HS-5 (cell line): ENCODE measurements around the gene SLC1A7.

Source experiments
- DNase-seq: peaks from one replicate; pipeline ENCODE4 v3.0.0-alpha.2; 2012; ENCODE audit warnings: low read depth

SLC1A7 gene

DNA sequence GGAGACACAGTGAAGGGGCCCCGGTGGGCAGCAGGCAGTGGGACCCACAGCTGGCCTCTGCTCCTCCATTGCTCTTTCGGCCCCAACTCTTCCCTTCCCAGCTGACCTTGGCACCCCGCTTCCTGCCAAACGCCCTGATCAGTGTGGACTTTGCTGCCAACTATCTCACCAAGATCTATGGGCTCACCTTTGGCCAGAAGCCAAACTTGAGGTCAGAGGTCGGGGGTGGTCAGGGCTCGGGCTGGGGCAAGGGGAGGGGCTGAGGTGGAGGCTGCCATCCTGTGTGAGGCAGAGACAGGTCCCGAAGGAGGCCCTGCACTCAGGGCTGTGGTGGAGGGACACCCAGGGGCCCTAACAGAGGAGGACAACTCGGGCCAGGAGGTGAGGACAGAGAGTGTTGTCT lies 66.7 kb downstream of the SLC1A7 start:
- no peak for DNase-seq

DNA sequence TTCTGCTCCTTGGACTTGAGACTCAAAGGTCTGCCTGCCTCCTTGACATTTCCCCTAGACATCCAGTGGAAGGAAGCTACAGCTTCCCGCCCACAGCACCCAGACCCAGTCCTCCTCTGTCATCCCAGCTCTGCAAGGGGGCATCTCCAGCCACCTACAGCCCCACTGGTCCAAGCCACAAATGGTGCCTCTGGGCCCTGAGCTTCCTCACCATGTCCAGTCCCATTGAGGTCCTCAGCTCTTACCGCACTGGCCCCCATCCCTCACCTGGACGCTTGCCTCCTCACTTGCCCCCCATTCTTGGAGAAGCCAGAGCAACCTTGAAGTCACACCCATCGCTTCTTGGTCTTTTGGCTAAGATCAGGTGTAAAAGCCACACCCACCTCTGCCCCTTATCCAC lies 67.2 kb downstream of the SLC1A7 start:
- DNase-seq: no peak

DNA sequence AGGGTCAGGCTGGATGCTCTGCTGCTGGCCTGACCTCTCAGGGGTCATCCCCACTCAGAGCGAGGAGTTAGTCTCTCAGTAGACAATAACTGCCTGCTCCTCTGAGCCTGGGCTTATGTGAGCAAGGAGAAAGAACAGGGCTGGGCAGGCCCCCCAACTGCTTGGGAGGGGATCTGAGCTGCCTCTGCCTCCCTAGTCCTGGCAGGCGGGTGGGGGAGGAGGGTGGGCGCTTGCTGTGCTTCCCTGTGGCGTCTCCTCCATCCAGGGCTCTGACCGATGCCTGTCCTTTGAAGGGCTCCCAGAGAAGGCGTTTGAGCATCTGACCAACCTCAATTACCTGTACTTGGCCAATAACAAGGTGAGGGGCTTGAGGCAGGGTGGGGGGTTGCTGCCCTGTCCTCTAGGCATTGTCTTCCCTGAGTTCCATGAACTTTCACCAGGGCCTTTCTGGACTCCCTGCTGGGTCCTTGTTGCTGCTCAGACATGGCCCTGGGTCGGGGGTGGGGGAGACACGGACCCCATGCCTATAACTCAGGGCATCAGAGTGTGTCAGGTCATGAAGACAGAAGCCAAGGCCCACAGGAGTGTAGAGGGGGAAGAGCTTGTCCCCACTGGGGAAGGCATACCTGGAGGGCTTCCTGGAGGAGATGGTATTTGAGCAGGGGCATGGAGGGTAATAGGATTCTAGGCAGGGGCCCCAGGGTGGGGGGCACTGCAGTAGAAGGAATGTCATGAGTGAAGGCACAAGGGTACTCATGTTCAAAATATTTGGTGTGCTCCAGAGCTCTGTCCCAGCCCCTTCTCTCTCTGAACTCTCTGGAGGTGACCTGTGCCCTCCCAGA lies 67.9 kb downstream of the SLC1A7 start:
- no peak for DNase-seq

DNA sequence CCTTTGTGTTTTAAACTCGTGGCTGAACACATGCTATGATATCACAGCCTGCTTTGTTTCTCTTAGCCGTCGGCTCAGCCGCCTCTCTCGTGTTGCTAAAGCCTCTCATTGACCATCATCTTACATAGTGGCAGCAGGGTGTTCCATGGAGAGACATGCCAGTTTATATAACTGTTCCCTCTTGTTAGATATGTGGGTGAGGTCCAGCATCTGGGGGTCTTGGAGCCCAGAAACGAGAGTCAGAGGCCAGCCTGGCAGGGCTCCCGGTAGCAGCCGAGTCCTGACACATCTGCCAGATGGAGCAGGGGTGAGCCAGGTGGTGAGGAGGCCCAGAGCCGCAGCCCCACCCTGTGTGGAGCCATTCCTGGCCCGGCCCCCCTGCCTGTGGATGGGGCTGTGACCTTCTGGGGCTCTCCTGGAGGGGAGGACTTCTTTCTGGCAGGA lies 68.5 kb downstream of the SLC1A7 start:
- DNase-seq: no peak

DNA sequence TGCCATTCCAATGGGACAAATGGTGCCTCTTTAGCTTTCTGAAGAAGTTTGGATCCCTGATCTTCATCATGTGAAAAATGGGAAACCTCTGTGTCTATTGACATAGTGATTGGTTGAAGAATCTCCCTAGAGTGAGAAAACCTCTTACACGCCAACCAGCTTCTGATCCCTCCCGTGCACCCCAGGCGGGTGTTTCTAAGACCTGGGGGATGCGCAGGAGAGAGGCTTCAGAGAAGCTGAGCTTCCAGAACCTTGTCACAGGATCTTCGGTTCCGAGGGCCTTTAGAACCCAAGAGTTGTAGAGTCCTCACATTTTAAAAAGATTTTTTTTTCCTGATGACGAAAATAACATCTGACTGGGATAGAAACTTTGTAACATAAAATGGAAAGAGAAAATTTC lies 69.2 kb downstream of the SLC1A7 start:
- DNase-seq: no peak

DNA sequence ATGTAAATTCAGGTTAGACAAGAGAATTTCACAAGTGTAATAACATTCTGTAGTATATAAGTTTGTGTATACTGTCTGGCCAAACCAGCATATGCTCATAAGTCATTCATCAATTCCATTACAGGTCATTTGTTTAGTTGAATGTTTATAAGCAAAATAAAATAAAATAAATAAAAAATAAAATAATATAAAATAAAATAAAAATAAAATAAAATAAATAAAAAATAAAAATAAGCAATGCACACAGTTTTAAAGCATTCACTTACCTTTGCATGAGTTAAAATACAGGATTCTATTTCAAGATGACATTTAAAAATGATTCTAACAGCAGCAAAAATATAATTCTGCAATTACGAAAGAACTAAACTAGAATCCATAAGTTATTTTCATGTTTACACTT lies 70.5 kb downstream of the SLC1A7 start:
- DNase-seq: no peak

DNA sequence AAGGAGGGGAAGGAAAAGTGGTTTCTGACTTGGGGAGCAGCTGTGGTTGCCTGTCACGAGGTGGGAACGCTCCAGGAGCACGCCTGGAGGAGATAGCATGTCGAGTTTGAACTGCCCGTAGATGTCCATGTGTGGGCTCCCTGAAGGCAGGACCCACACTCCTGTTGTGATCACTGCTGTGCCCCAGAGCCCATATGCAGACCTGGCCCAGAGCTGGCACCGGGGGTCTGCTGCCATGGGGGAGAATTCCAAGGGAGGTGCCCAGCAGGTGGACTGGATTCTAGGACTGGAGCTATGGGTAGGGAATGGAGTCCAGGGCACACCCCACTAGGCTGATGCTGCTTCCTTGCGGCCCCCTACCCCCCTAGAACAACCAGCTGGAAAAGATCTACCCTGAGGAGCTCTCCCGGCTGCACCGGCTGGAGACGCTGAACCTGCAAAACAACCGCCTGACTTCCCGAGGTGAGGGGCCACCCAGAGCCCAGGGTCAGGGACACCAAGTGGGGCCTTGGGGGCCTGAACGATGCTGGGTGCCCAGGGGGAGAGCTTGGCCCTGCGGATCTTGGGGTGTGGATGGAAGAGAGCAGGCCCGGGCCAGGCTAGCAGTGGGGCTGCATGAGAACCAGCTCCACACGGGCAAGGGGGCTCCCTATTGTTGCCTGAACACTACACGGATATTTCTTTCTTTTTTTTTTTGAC lies 71.1 kb downstream of the SLC1A7 start:
- no peak for DNase-seq

DNA sequence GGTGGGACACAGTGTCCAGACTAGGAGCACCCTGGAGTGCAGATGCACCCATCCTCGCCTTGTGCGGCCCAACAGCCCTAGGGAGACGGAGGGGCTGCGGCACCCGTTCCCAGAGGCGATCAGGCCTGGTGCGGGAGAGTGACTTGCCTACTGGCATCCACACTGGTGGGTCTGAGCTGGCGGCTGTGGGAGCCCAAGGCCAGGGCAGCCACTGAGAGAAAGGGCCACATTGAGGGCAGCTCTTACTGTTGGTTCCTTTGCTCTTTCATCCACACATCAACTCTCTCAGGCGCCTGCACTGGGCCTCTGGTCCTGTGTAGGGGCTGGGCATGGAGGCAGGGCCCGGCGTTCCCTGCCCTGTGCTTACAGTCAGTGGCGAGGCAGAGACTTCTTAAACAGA lies 71.8 kb downstream of the SLC1A7 start:
- DNase-seq: no peak

DNA sequence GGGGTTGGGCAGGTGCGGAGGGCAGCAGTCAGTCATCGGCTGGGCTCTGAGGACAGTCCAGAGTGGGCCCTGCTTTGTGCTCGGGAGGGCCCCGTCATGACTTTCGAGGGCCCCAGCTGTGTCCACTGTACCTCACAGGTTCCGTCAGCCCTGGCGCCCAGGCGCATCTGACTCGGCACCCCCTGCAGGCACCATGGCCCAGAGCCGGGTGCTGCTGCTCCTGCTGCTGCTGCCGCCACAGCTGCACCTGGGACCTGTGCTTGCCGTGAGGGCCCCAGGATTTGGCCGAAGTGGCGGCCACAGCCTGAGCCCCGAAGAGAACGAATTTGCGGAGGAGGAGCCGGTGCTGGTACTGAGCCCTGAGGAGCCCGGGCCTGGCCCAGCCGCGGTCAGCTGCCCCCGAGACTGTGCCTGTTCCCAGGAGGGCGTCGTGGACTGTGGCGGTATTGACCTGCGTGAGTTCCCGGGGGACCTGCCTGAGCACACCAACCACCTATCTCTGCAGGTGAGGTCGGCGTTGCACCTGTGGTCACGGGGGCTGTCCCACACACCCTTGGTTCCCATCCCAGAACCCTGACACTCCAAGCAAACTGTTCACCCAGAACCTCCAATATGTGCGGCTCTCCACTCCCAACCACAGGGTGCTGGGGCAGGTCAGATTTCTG lies 72.6 kb downstream of the SLC1A7 start:
- no peak for DNase-seq

DNA sequence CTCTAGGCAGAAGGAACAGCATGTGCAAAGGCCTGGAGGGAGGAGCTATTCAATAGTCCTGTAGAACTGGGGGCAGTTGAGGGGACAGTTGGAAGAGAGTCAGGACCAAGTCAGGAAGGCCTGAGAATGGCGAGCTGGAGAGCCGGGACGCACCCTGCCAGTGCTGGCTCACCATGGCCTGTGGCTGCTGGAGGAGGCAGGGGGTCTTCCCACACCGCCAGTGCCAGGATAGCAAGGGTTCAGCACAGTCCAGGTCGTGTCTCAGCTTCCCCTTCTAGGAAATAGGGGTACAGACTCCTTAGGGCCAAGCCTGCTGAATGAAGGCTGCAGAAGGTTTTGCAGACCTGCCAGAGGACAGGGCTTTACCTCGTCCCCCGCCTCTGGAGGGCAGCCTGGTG lies 73.2 kb downstream of the SLC1A7 start:
- no peak for DNase-seq

DNA sequence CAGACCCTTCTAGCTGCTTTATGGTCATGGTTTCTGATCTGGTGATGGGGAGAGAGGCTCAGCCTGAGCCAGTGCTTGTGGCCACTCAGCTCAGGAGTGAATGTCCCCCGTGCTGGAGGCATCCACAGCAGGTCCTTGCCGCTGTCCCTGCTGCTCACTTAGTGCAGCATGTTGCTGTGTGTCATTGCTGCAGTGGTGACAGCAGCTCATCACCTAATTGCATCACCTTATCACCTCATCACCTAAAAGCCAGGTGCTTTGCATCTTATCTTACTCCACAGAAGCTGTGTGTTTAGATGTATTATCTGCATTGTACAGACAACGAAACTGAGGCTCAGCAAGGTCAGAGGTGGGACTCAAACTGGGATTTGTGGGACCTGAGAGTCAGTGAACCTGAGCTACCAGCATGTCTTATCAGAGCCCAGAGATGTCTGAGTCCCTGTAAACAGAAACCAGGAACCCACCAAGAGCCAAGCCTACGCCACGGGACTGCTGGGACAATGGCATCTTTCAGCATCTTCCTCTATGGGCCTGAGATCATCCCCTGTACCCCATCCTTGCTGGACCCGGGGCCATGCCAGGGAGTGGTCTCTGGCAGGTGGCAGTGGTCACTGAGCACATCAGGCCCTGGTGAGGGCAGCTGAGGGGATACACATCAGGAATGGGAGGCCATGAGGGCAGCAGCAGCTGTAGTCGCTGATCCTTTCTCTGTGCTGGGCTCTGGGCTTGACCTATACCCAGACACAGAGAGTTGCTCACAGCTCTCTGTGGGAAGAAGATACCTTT lies 73.9 kb downstream of the SLC1A7 start:
- no peak for DNase-seq

DNA sequence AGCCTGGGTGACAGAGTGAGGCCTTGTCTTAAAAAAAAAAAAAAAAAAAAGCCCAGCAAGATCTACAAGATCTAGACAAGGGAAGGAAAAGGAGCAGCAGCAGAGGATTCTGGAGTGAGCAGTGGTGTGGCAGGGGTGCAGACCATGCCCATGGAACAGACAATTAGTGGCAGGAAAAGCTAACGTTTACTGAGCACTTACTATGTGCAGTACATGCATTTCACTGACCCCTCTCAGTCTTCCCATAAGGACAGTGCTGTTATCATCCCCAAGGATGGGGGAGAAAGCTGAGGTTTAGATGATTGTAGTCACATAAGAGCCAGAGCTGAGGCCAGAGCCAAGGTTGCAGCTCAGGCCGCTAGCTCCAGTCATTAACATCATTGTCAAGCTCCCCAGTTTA lies 74.6 kb downstream of the SLC1A7 start:
- no peak for DNase-seq

DNA sequence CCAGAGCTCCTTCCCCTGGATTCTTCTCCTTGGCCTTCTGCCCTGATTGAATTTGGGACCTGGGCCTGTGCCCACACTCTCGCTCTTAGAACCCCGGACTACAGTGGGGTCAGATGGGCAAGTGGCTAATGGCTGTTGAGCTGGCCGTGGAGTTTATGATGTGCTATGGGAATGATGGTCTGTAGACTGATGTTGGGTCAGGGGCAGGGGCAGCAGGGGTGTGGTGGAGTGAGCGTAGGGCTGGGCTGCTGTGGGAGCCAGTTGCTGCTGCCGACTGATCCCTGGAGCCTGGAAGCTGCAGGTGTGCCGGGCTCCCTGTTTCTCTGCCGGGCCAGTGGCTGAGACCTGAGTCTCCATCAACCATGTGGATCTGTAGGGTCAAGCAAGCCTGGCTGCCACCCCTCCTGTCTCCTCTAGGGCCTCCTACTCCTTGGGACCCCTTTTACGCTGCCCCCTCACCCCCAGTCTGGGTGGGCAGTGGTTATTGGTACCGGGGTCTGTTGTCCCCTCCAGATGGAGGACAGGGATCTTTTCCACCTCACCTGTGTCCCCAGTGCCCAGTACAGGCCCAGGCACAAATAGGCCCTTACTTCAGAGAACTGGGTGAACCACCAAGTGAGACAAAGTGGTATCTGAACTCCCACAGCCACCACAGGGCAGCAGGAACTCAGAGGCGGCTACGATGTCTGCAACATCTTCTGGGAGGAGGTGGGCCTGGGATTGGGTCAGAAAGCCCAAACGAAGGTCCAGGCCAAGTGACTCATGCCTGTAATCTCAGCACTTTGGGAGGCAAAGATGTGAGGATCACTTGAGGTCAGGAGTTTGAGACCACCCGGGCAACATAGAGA lies 75.3 kb downstream of the SLC1A7 start:
- no peak for DNase-seq

DNA sequence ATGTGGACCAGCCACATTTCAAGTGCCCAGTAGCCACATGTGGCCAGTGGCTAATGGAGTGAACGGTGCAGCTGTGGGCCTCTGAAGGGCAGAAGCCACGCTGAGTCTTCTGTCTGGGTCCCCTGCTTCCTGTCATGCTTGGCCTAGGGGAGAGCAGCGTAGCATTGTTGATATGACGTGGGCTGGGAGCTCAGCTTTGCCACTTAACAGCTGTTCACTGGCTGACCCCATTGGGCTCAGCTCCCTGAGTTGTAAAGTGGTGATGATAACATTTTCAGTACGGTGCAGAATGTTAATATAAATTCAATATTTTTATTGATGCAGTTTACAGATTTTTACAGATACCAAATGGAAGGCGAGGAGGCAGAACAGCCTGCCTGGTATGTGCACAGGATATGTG lies 76.0 kb downstream of the SLC1A7 start:
- no peak for DNase-seq

DNA sequence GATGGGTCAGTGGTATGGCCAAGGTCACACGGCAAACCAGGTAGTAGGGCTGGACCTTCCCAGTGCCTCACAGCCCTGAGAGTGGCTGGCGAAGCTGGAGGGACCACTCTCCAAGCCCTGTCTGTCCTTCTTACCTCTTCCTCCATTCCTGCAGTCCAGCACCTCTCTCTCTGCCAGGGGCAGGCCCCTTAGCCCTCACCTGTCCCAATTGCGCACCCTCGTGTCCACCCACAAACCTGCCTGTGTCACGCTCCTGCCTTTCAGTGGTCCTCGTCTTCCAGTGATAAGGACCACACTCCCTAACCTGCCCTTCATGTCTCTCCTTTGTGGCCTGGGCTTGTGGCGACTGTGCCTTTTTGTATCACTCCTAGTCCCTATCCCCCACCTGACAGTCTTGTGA lies 77.0 kb downstream of the SLC1A7 start:
- DNase-seq: no peak

DNA sequence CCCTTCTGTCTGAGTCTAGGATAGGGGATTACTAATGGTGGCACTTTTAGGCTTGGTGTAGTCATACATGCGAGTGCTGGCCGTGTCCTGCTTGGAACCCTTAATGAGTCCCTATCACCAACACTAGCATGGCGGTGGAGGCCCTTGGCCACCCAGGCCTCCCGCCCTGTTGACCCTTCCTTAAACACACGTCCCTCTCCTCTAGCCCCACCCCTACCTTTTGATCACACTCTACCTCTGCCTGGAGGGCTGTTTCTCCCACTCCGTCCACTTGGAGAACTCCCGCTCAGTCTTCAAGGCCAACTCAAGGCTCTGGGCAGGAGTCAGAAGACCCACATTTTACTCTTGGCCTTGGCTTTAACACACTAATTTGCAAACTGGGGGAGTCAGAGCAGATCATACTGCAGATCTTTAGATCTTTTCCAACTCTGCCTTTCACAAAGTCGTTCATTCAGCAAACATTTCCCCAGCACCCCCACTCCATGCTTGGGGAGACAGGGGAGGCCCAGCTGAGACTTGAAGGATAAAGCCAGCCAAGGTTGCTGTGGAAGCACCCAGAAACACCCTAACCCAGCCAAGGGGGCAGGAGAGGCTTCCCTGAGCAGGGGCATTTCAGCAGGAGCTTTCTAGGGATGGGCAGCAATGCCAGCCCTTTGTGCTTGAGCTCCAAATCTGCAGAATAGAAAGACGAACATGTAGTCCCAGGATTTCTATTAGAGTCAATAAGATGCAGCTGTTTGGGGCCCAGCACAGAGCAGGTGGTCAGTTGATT lies 78.5 kb downstream of the SLC1A7 start:
- DNase-seq: no peak

DNA sequence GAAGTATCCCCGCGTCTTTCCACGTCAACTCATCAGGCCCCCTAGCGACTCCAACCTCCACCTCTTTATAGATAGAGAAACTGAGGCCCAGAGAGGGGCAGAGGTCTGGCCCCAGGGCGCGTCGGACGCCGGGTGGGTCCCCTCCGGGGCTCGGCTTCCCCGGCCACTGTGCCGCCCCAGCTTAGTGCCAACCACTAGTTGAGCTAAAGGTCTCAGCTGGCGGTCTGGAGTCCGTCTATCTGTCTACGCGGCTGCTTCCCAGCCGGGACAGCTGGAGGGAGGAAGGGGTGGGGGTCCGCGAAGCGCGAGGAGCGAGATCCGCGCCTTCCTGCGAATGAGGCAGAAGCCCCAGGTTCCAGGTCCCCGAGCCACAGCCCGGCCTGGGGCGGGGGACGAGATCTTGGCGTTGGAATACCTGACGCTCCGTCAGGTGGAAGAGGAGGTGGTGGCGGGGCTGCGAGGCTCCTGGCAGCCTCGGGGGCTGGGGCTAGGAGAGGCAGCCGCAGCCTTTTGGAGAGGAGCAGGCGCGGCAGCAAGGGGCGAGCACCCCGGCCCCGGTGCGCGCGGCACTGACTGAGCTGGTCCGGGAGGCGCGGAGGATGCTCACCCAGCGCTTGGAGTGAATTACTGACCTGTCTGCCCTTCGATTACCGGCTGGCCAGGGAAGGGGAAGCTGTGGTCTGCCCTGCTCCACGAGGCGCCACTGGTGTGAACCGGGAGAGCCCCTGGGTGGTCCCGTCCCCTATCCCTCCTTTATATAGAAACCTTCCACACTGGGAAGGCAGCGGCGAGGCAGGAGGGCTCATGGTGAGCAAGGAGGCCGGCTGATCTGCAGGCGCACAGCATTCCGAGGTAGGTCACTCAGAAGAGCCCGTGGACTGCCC lies 79.5 kb downstream of the SLC1A7 start:
- no peak for DNase-seq

DNA sequence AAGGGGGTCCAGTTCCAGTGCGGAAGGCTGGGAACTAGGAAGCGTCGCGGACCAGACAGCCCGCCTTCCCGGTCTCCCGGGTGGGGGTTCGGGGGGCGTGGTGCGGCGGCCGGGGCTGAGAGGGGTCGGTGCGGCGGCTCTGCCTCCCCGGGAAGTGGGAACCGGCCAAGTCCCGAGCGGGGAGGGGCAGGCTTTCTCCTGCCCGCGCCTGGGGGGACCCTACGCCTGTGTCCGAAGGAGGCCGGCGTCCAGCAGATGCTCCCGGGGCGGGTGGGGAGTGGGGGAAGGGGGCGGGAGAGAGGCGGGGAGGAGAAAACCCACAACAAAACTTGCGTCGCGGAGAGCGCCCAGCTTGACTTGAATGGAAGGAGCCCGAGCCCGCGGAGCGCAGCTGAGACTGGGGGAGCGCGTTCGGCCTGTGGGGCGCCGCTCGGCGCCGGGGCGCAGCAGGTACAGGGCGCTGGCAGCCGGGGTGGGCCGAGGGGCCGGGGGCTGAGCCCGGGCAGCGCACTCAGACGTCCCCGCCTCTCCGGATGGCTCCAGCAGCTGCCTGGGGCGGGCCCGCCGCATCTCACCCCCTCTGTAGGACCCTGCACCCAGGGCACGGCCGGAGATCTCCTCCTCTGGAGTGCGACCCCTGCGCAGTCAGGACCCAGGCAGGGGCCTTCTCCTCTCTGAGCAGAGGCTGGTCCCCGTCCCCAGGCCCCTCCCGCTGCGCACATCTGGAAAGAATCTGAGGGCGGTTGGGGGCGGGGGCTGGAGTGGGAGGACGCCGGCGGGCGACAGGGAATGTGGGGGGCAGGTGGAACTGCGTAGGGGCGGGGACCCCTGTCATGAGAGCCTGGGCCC lies 80.4 kb downstream of the SLC1A7 start, which contains the start of gene PODN:
PODN (plus strand) TSS at position 355 of the 849 bp plus-strand sequence. CDS start 7,643 bp downstream, outside the sequence.
- no peak for DNase-seq
